HG03159 (cell line): Measurements from ENCODE around the gene BABAM2.

Experiments used
- ATAC-seq: cut with Tn5 transposase; IDR thresholded peaks from one replicate; pipeline ENCODE4 v1.9.1; 2021; ENCODE audit warnings: mild to moderate bottlenecking, moderate library complexity; ENCODE audit not compliant: unreplicated experiment

BABAM2 gene

GRCh38 chr2:28055325-28055970 is 164.9 kb downstream of the BABAM2 start:
- ATAC-seq: no peak

DNA sequence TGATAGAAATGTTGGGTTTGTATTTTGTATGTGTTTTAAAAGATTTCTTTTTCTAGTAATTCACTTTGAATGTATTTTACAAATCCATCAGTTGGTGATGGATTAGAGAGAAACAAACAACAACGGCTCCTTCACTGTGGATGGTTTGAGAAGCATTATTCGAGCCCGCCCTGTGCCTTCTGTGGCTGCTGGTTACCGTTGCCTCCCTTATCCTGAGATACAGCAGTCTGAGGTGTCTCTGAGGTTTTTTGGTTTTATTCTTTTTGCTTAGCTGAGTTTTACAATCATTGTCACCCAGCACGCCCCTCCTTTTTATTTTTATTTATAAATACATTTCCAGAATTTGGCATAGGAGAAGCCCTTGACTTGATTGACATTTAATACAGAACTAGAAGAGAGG is 168.3 kb downstream of the BABAM2 start:
- no peak for ATAC-seq

GRCh38 chr2:28062867-28063266 is 172.3 kb downstream of the BABAM2 start:
- ATAC-seq: no peak

DNA sequence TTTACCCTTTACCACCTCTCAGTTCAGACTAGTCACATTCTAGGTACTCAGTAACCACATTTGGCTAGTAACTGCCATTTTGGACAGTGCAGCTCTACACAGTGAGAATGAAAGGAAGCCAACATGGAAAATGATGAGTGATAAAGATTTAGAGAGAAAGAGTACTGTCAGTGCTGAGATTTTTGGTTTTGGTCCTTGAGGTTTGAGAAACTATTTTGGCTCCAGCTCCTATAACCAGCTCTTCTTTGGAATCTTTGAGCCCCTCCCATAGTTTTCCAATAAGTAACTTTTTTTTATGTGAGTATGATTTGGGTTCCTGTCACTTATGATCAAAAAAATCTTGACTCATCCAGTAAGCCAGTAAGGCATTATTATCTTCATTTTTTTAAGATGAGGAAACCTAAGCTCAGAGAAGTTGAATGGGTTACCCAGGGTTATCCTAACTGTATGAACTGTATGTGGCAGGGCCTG is 173.0 kb downstream of the BABAM2 start:
- ATAC-seq: no peak

- ATAC-seq: no peak
Observed at GRCh38 chr2:28067602-28068001, 177.1 kb downstream of the BABAM2 start.

- ATAC-seq: no peak
Observed at GRCh38 chr2:28068088-28068487, 177.6 kb downstream of the BABAM2 start.

- ATAC-seq: no peak
Observed at GRCh38 chr2:28068527-28068926, 178.0 kb downstream of the BABAM2 start.

DNA sequence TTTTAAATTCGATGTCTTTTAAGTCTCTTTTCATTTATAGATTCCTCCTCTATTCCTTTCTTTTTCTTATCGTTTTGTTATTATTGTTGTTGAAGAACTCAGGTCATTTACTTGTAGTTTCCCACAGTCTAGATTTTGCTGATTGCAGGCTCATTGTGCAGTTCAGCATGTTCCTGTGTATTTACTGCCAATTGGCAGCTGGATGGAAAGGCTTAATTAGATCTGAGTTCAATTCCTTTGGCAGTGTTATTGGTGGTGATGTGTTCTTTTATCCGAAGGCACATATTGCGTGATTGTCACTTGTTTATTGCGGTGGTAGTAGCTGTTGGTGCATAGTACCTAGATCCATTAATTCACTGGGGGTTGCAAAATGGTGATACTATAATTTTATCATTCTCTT is 180.7 kb downstream of the BABAM2 start:
- no peak for ATAC-seq

- ATAC-seq: no peak
Observed at GRCh38 chr2:28074137-28074536, 183.6 kb downstream of the BABAM2 start.

DNA sequence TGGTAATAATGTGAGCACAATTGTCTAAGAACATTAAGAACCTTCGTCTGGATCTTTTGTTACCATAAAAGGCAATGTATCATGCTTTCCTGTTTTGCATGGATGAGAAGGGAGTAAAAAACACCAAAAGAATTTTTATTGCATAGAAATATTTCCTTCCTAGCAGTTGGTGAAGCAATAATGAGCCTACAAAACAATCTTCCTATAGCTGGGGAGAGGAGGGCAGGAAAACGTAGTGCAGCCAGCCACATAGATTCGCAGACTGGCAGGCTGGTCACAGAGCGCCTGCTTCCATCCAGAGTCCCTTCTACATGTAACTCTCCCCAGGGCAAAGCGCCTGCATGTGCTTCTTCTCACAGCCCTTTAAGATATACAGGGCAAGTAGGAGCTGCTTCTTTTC is 190.4 kb downstream of the BABAM2 start:
- no peak for ATAC-seq

DNA sequence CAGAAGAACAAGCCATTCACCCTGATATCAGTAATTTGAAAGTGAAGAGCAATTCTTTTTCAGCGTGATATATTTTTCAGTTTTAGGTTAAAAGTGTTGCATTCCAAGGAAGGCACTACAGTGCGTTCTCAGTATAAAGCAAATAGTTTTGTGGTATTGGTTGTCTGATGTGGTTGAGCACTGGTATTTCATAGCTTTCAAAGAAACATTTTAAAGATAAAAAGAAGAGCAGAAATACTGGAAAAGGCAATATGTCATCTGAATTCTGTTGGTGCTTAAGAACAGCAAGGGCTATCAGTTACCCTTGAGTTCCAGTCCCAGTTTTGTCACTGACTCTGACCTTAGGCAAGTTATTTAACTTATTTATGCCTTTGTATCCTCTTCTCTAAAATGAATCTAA is 191.6 kb downstream of the BABAM2 start:
- no peak for ATAC-seq

DNA sequence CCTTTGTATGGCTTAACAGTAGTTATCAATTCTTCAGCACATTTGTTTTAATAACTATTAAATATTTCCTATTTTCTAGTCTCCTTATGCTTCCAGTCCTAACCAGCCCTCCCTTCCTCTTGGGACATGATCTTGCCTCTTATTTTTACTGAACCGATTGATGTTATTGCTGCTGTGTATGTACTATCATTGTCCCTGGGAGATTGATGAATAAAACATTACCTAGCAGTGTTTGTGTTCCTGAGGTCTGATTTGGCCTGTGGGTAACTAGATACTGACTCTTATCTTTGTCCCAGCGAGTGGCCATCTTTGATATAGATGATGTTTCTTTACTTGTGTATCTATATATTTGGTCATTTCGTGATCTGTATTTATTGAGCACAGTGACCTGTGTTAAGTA is 192.9 kb downstream of the BABAM2 start:
- no peak for ATAC-seq

DNA sequence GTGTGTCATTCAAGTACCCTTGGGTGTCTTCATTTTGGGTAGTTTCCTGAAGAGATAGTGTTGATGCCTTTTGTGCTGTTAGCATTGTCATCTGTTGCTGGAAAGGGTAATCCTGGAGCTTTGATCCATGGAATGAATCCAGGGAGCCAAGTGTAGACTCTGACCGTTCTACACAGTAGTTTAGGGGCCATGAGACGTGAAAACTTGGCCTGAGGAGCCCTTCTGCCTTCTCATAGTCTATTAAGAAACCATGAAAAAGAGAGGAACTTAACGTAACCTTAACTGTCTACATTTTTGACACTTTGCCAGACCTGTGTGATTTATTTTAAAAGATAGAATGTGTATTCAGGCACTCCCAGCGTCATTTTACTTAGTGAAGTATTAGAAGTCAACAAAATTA is 194.0 kb downstream of the BABAM2 start:
- no peak for ATAC-seq

DNA sequence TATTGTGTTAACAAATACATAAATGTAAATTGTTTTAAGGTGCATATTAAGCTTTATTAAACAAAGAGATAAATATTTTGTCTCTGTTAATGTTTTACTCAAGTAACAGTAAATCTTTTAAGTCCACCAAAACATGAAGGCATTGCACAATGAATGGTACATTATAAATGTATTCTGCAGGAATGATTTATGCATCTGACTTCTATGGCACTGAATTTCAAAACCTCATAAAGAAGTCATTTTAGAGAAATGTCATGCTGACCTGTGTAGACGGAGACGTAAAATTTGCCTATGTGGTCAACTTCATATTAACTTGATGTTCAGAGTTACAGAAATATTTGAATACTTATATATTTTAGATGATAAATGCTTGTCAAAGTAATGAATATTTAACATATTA is 194.7 kb downstream of the BABAM2 start:
- no peak for ATAC-seq

DNA sequence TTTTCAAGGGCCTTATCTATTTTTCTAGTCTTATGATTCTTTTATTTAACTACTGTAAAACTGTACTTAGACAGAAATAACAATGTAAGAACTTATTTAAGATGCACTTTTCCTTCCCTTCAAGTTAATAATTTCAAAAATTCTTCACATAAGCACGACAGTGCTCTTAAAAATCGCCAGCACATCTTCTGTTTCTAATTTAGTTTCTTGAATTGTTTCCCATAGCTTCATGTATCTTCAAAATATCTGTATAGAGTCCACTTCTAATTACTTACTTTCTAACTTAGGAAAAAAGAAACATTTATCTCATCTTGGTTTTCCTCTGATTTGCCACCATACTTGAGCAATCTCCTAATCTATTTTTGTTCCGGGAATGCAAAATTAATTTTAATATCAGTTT is 196.1 kb downstream of the BABAM2 start:
- ATAC-seq: no peak

- no peak for ATAC-seq
Observed at GRCh38 chr2:28088970-28089369, 198.4 kb downstream of the BABAM2 start.

GRCh38 chr2:28089486-28089885 is 199.0 kb downstream of the BABAM2 start:
- ATAC-seq: no peak

- no peak for ATAC-seq
Observed at GRCh38 chr2:28093308-28093707, 202.8 kb downstream of the BABAM2 start.

GRCh38 chr2:28093768-28094167 is 203.2 kb downstream of the BABAM2 start:
- ATAC-seq: no peak

- ATAC-seq: no peak
Observed at GRCh38 chr2:28094739-28095138, 204.2 kb downstream of the BABAM2 start.

GRCh38 chr2:28095622-28096021 is 205.1 kb downstream of the BABAM2 start:
- ATAC-seq: no peak

GRCh38 chr2:28096421-28096820 is 205.9 kb downstream of the BABAM2 start:
- no peak for ATAC-seq

GRCh38 chr2:28098501-28099225 is 208.1 kb downstream of the BABAM2 start:
- no peak for ATAC-seq
